Jurkat, Clone E6-1 (cell line): Measurements from ENCODE around the gene AARS2.
A peak's percentile ranks its signal among the peaks of the same experiment; 100 is the strongest.

Experiments
- DNase-seq: peaks from one replicate; pipeline ENCODE4 v3.0.0-alpha.2; 2011; ENCODE audit warnings: low read depth, low spot score
- H3K4me3 ChIP-seq: 2 replicates; pipeline ENCODE4 v1.5.1; 2011; ENCODE audit warnings: mild to moderate bottlenecking, low read length, control low read depth, moderate library complexity

The AARS2 gene

DNA sequence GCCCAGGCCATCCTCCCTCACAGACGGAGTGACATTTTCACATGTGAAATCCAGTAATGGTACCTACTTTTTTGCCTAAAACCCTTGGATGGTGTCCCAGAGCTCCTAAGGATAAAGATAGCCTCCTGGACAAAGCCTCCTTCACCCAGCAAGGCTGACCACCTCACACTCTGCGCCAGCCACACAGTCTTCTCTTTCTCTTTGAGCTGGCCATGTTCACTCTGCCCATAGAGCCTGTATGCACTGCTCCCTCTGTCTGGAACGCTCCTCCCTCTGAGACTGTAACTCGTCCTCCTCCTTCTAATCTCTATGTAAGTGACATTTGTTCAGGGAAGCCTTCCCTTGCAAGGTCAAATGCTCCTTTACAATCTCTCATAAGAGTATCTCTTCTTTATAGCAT is 28.3 kb downstream of the AARS2 start:
- H3K4me3 ChIP-seq, result no peak overlapping the region
- DNase-seq, result no peak

DNA sequence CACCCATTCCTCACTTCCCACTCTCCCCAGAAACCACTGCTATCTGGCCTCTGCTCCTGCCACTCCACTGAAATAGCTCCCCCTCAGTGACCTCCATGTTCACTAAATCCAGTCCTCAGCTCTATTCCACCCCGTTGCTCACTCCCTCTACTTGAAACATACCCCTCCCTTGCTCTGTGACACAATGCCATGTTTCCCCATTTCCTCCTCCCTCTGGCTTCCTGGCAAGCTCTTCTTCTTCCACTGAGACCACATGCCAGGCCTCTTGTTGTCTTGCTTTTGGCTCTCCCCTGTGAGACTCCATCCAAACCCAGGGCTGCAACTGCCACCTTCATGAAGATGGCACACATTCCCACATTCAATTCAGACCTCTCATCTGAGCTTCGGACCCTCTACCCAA is 29.0 kb downstream of the AARS2 start:
- H3K4me3 ChIP-seq, result no peak overlapping the region
- no peak for DNase-seq

DNA sequence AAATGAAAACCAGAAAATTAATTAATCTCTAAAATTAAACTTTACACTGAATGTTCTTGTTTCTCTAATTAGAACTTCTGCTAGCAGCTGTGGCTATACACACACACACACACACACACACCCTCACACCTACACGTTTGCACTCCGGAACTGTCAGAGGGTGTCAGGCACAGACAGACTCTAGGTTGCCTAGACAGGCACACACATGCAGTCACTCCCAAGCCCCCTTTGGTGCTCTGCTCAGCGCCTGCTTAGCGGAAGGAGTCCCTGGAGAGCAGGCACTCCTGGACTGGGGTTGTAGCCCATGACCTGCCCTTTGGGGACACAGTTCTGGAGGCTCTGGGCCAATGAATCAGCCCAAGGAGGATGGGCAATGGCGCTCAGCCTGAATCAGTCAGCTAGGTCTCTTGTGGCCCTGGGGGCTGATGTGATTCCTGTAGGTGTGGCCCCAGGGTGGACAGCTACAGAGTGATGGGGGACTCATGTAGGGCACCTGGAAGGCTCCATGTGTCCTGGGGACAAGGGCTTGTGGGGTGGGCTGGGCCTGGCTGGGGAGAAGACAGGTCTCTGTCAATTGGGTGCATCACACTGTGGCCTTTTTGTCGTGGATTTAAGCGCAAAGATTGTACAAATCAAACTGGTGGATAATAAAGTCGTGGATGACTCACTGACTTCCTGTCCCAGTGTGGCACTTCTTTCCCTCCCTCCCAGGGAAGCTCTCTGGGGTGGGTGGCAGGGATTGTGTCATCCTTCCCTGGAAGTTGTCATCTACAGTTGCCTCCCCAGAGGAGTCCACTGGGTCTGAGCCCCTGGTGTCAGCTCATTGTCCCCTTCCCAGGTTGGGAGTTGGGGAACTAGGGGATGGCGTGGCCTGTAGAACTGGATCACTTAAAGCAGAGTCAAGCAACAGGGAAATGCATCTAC is 34.1 kb downstream of the AARS2 start:
- no peak overlapping the region for H3K4me3 ChIP-seq

DNA sequence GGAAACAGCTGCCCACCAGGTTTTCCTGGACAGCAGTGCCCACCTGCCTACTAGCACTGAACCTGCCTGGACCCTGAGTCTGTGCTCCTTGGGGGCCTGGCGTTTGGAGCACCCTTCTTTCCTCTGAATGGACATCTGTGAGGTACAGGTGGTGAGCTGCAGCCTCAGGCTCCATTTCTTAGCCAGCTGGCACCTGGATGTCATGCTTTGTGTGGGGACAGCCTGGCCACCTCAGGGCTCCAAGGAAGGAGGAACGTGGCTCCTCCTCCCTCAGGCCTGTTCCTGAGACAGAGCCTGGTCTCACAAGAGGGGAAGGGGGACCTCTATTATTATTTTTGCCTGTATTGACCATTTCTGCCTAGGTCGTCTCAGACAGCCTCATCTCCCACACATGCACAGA is 34.8 kb downstream of the AARS2 start:
- no peak overlapping the region for H3K4me3 ChIP-seq
- DNase-seq, result no peak

More for the DNA sequence above, 34.1 kb downstream of the AARS2 start:
- DNase-seq, result no peak

DNA sequence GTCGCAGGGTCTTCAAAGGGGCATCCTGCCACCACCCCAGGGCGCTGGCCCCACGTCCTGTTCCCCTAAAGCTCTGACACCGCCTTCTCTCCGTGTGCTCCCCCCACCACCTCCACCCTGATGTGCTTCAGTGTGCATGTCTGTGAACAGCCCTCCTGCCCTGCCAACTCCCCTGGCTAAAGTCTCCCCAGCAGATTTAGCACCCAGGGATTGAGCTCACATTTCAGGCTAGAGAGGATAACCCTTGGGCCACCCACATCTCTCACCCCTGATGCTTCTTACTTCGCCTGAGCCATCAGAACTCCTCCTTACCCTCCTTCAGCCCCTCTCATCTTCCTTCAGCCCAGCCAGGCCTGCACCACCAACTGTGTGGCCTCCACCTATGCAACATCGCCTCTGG is 35.4 kb downstream of the AARS2 start:
- no peak for DNase-seq
- no peak overlapping the region for H3K4me3 ChIP-seq

DNA sequence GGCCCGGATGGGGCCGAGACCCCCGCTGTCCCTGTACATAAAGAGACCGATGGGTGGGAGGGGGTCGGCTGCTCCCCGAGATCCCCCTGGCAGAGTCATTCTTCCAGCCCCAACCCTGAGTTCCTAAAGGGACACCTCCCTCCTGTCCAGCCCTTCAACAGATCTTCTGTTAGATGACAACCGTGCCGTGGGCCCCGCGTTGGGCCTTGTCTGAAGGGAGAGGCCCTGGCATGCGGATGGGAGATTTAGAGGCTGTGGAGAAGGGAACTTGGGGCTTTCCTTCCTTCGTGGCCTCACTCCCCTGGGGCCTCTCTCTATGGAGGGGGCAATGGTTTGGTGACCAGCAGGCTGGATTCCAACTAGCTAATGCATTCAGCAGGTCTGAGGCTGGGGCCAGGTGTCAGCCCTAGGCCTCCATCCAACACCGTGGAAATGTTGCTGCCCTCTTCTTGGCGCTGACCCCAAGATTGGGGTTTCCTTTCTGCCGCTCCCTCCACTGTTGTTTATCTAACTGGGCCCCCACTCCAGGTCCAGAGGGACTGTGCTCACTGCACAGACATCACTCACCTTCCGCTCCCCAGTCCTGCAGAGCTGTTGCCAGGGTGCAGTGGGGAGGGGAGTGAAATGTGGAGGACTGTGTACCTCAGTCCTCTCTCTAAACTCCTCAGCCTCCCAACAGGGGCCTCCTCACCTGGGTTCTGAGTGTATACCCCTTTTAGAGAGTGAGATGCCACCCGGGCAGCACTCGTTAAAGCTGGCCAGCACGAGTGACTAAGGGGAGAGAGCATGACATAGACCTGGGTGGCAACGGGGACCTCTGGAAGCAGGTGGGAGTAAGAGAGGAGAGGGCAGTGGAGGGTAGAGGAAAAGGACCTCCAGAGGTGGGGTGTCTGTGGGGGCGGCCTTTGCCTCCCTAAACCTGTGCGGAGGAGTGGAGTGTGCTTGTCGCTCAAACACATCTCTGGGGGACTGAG is 36.2 kb downstream of the AARS2 start:
- DNase-seq, result no peak
- no peak overlapping the region for H3K4me3 ChIP-seq

DNA sequence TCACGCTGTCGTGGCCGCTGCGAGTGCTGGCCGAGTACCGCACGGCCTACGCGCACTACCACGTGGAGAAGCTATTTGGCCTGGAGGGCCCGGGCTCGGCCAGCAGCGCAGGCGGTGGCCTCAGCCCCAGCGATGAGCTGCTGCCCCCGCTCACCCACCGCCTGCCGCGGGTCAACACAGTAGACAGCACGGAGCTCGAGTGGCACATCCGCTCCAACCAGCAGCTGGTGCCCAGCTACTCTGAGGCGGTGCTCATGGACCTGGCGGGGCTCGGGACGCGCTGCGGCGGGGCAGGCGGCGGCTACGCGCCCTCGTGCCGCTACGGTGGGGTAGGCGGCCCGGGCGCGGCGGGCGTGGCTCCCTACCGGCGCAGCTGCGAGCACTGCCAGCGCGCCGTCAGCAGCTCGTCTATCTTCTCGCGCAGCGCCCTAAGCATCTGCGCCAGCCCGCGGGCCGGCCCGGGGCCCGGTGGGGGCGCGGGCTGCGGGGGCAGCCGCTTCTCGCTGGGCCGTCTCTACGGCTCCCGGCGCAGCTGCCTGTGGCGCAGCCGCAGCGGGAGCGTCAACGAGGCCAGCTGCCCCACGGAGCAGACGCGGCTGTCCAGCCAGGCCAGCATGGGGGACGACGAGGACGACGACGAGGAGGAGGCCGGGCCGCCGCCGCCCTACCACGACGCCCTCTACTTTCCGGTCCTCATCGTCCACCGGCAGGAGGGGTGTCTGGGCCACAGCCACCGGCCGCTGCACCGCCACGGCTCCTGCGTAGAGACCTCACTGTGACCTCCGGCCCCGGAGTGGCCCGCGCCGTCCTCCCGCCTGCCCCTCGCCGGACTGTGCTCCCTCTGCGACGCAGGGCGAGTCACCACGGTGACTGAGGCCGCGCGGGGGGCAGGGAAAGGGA is 37.1 kb downstream of the AARS2 start:
- no peak for DNase-seq
- H3K4me3 ChIP-seq, result no peak overlapping the region

DNA sequence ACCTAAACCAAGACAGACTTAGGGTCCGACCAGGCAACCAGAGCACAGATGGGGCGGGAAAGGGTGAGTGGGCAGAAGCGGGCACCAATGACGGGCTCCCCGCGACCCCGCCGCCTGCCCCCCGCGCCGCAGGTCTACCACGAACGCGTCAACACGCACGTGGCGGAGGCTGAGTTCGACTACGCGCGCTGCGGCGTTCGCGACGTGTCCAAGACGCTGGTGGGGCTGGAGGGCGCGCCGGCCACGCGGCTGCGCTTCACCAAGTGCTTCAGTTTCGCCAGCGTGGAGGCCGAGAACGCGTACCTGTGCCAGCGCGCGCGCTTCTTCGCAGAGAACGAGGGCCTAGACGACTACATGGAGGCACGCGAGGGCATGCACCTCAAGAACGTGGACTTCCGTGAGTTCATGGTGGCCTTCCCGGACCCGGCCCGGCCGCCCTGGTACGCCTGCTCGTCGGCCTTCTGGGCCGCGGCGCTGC is 37.8 kb downstream of the AARS2 start:
- DNase-seq, result no peak
- no peak overlapping the region for H3K4me3 ChIP-seq

DNA sequence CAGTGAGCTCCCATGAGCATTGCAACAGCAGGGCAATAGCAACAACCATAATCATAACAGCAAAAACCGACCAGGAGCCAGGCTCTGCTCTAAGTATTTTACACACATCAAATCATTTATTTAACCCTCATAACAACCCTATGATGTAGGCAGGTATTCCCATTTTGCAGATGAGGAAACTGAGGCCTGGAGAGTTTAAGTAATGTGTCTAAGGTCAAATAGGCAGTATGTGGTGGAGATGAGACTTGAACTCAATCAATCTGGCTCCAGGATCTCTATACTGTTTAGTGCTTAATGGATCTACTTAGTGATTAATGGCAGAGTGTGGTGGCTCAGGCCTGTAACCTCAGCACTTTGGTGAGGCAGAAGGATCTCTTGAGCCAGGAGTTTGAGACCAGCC is 39.5 kb downstream of the AARS2 start:
- H3K4me3 ChIP-seq, result no peak overlapping the region
- DNase-seq, result no peak

DNA sequence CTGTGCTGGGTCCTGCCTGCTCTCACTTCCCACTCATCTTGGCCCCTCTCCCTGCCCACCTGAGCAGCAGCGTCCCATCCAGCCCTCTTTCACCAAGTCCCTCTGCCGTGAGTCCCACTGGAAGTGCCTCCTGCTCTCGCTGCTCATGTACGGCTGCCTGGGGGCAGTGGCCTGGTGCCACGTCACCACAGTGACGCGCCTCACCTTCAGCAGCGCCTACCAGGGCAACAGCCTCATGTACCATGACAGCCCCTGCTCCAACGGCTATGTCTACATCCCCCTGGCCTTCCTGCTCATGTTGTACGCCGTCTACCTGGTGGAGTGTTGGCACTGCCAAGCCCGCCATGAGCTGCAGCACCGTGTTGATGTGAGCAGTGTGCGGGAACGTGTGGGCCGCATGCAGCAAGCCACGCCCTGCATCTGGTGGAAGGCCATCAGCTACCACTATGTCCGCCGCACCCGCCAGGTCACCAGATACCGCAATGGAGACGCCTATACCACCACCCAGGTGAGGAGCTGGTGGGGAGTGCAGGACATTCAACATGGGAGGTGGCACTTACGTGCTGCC is 40.1 kb downstream of the AARS2 start:
- DNase-seq, result no peak
- no peak overlapping the region for H3K4me3 ChIP-seq

DNA sequence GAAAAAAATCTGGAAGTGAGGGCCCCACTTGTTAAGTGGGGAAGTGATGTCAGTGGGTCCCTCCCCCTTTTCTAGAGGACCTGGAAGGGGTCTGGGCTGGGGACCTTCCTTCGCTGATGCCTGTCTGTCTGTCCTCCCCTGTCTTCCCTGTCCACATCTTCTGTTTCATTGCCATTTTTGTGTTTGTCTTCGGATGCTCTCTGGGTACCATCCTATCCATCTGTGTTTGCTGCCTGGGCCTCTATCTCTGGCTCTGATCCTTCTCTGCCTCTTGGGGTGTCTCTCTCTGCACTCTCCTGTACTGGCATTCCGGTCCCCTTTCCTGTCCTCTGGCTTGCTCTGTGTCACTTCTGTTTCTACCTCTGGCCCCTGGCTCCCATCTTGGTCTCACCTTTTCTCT is 40.6 kb downstream of the AARS2 start:
- no peak overlapping the region for H3K4me3 ChIP-seq

DNA sequence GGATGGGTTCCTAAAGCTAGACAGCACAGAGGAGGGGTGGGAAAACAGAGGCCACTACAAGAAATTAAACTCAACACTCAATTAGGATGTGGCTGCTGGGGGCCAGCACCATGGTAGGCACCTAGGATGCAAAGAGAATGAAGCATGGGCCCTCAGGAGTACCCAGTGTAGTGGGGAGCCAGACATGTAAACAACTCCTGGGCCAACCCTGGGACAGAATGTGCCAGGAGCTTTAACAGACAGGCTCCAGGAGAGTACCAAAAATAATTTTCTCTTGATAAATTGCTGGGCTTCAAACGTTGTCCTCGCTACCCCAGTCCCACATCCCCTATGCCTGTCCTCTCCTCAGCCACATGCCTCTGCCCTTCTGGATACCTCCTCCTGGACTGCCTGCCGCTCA is 41.2 kb downstream of the AARS2 start:
- DNase-seq, result no peak
- H3K4me3 ChIP-seq, result no peak overlapping the region

More for the DNA sequence above, 40.6 kb downstream of the AARS2 start:
- no peak for DNase-seq

DNA sequence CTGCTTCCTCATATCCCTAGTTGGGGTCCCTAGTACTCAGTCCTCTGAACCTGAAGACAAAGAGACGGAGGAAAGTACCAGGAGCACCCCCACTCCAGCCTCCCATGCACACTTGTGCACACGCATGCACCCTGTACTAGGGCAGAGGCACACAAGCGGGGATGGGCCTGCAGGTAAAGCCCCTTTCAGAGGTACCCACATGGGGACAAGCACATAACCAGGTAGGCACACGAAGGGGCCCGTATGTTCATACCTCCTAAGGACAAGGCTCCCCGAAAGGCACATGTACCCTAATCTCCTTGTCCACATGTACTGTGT is 41.8 kb downstream of the AARS2 start:
- peak overlapping the region; percentile 37; the same call in 1 of the 2 replicates for H3K4me3 ChIP-seq
- no peak for DNase-seq

DNA sequence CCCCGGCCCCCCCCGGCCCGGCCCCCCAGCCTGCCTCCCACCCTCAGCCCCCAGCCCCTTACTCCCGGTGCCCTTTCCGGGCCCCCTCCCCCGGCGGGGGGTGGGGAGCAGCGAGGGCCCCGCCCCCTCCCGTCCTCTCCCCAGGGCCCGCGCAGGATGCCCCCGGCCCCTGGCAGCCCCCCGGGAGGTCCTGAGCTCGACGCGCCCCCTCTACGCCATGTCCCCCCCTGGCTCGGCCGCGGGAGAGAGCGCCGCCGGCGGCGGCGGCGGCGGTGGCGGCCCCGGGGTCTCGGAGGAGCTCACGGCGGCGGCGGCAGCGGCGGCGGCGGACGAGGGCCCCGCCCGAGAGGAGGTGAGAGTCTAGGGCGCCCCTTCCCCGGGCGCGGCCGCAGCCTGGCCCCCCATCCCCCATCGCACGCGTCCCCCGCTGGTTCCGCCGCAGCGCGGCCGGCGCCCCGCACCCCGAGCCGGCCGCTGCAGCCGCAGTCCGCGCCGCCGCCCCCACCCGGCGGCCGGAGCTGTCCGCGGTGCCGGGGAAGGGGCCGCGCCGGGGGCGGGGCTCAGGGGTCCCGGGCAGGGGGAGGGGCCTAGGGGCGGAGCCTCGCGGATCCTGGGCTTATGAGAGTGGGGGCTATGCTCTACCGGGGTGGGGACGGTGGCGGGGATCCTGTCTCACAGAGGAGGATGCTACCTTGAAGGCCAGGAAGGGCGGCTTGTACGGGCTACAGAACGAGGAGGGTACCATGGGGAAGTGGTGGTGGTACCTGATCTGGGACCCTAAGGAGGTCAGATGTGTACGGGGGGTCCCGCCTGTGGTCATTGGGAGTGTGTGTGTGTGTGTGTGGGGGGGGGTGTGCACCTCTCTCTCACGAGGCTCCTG is 42.4 kb downstream of the AARS2 start:
- H3K4me3 ChIP-seq, result peak overlapping the region; percentile 37
- no peak for DNase-seq

DNA sequence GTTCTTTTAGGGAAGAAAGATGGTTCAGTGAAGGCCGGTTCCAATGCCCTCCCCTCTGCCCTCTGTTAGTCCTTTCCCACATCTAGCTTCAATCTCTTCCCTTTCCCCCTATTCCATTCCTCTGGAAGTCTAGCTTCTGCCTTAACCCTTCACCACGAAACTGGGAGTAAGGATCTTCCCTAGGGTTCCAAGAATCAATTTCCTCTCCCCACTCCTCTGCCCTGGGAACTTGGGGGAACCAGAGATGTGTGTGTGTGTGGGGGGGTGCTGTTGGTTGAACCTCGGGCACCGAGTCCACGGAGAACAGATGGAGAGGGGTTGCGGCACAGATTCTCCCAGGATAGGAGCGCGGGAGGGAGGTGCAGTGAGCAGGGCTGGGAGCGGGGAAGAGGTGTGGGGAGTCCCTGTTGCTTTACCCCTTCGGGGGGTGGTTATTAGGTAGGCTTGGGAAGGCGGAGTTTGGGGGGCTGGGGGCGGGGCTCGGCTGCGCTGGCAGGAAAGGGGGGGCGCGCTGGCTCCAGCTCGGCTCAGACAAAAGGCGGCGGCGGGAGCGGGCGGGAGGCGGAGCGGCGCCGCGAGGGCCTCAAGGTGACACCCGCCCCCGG is 43.1 kb downstream of the AARS2 start, which contains the start of gene TMEM151B:
Gene TMEM151B, plus strand, starts transcription at position 530 of the 605 bp plus-strand sequence. CDS start 293 bp downstream, outside the sequence.
- peak within 1 kb of the TSS; percentile 37 for H3K4me3 ChIP-seq
- no peak for DNase-seq

DNA sequence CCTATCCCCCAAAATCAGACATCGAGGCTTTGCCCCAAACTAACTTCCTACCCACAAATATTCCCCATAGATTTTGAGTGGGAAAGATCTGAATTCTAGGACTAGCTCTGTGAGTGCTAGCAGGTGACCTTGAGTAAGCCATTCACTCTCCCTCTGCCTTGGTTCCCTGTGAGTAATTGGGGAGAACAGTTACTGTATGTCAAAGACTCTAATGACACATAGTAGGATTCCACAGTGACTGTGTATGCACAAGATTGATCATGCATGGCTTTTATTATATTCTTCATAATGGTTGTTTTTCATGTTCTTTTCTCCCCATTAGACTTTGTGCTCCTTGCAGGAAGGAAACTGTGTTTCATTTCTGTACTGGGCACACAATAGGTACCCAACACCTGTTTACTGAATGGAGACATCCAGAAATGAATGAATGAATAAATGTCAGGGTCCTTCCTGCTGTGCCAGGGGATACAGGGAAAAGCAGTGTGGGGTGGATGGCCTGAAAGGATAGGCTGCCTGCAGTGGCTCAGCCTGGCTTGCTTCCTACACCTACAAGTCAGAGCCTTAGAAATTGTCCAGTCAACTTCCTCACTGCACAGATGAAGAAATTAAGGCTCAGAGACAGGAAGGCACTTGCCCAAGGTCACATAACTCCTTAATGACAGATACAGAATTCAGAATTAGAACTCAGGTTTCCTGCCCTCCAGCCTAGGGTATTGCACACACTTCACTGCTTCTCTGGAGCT is 43.8 kb downstream of the AARS2 start:
- H3K4me3 ChIP-seq, result no peak overlapping the region
- no peak for DNase-seq
